ENCODE data around the gene ZNF778. TPM values are rescaled to one million over a fixed set of nuclear protein-coding genes. Genes with fewer than 3 reads are reported as not detected.
A peak's percentile ranks its signal among the peaks of the same experiment; 100 is the strongest.

Gene ZNF778
- total and polyA plus RNA-seq, 2 of the 13 experiments (the other 11 are each of a cell fraction or from before 2014, with no cell fraction given) = 3.8 to 7.2 TPM

GRCh38 chr16:89192186-89192955 lies 25.1 kb upstream of the ZNF778 start (continued):
- 0 out of 2 replicates have a peak, but pooled peaks have one; percentile 72 for TF ChIP-seq ZBTB39 (CRISPR knock-in tag; IDR thresholded peaks at IDR 0.05)
- peak; percentile 34; the same call in 1 of the 2 replicates for TF ChIP-seq ZNF30 (CRISPR knock-in tag; IDR thresholded peaks at IDR 0.05)
- TF ChIP-seq ZNF343 (CRISPR knock-in tag; IDR thresholded peaks at IDR 0.05) = 0 out of 2 replicates have a peak, but pooled peaks have one; percentile 27
- peak; percentile 71; the same call in 1 of the 2 replicates for TF ChIP-seq ZNF709 (CRISPR knock-in tag; IDR thresholded peaks at IDR 0.05)
- TF ChIP-seq, protein P1, sequence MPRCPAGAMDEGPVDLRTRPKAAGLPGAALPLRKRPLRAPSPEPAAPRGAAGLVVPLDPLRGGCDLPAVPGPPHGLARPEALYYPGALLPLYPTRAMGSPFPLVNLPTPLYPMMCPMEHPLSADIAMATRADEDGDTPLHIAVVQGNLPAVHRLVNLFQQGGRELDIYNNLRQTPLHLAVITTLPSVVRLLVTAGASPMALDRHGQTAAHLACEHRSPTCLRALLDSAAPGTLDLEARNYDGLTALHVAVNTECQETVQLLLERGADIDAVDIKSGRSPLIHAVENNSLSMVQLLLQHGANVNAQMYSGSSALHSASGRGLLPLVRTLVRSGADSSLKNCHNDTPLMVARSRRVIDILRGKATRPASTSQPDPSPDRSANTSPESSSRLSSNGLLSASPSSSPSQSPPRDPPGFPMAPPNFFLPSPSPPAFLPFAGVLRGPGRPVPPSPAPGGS (CRISPR knock-in tag; IDR thresholded peaks at IDR 0.05) = peak; percentile 86
- 0 out of 2 replicates have a peak, but pooled peaks have one; percentile 46 for TF ChIP-seq ZFP1 (CRISPR knock-in tag; IDR thresholded peaks at IDR 0.05)
- peak; percentile 94 for TF ChIP-seq ZNF607 (CRISPR knock-in tag; IDR thresholded peaks at IDR 0.05; ENCODE audit: borderline replicate concordance)
- TF ChIP-seq EEA1 (CRISPR knock-in tag; IDR thresholded peaks at IDR 0.05; ENCODE audit: borderline replicate concordance) = peak; percentile 97
- TF ChIP-seq SKI (IDR thresholded peaks at IDR 0.05; ENCODE audit: partially characterized antibody) = peak; percentile 75
- TF ChIP-seq, protein P2, sequence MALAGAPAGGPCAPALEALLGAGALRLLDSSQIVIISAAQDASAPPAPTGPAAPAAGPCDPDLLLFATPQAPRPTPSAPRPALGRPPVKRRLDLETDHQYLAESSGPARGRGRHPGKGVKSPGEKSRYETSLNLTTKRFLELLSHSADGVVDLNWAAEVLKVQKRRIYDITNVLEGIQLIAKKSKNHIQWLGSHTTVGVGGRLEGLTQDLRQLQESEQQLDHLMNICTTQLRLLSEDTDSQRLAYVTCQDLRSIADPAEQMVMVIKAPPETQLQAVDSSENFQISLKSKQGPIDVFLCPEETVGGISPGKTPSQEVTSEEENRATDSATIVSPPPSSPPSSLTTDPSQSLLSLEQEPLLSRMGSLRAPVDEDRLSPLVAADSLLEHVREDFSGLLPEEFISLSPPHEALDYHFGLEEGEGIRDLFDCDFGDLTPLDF (CRISPR knock-in tag; IDR thresholded peaks at IDR 0.05) = 0 out of 2 replicates have a peak, but pooled peaks have one; percentile 34
- TF ChIP-seq ARNTL (CRISPR knock-in tag; IDR thresholded peaks at IDR 0.05) = peak; percentile 70
- peak; percentile 87 for TF ChIP-seq TARDBP (CRISPR knock-in tag; IDR thresholded peaks at IDR 0.05)
- peak; percentile 70 for TF ChIP-seq CBX1 (IDR thresholded peaks at IDR 0.05; ENCODE audit: low read depth)
- TF ChIP-seq ZNF232 (CRISPR knock-in tag; IDR thresholded peaks at IDR 0.05; ENCODE audit: borderline replicate concordance) = peak; percentile 94; the same call in 1 of the 2 replicates
- peak; percentile 22; the same call in 1 of the 2 replicates for TF ChIP-seq NR2C2 (CRISPR knock-in tag; IDR thresholded peaks at IDR 0.05; ENCODE audit: borderline replicate concordance)
- peak; percentile 91 for TF ChIP-seq ZBTB7B (CRISPR knock-in tag; IDR thresholded peaks at IDR 0.05)
- peak; percentile 70 for TF ChIP-seq REPIN1 (CRISPR knock-in tag; IDR thresholded peaks at IDR 0.05; ENCODE audit: borderline replicate concordance, low read depth)
- peak; percentile 96 for TF ChIP-seq DNMT1 (CRISPR knock-in tag; IDR thresholded peaks at IDR 0.05)
- TF ChIP-seq ARHGAP35 (CRISPR knock-in tag; IDR thresholded peaks at IDR 0.05; ENCODE audit: borderline replicate concordance) = peak; percentile 98
- 0 out of 2 replicates have a peak, but pooled peaks have one; percentile 36 for TF ChIP-seq KDM1A (CRISPR knock-in tag; IDR thresholded peaks at IDR 0.05)
- TF ChIP-seq ARNT2 (CRISPR knock-in tag; IDR thresholded peaks at IDR 0.05; ENCODE audit: low read depth) = peak; percentile 80
- TF ChIP-seq CEBPG (CRISPR knock-in tag; IDR thresholded peaks at IDR 0.05) = peak; percentile 9; the same call in 1 of the 2 replicates
- peak; percentile 99 for TF ChIP-seq ZFX (CRISPR knock-in tag; IDR thresholded peaks at IDR 0.05; ENCODE audit: low read depth)
- peak; percentile 89 for TF ChIP-seq ZNF205 (CRISPR knock-in tag; IDR thresholded peaks at IDR 0.05)
- peak; percentile 85 for TF ChIP-seq CBFB (CRISPR knock-in tag; IDR thresholded peaks at IDR 0.05)

Data from HepG2 (cell line).